HG03558 (cell line): ENCODE data around the gene CD93.

ENCODE experiments used
- ATAC-seq: cut with Tn5 transposase; IDR thresholded peaks from one replicate; pipeline ENCODE4 v1.9.1; 2021; ENCODE audit warnings: moderate number of reproducible peaks; ENCODE audit not compliant: unreplicated experiment; ENCODE audit errors: extremely low read depth

Gene CD93

DNA sequence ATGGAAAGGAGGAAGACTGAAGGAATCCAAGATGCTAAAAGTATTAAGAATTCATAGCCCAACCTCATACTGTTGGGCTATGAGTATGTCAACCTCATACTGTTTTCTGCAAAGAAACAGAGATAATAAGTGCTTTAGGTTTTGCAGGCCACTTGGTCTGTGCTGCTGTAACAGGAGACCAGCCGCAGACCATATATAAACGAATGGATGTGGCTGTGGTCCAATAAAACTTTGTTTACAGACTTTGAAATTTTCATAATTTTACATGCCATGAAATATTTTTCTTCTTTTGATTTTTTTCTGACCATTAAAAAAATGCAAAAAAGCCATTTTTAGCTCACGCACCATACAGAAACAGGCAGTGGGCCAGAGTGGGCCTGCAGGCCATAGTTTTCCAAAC lies 23.0 kb downstream of the CD93 start:
- no peak for ATAC-seq

DNA sequence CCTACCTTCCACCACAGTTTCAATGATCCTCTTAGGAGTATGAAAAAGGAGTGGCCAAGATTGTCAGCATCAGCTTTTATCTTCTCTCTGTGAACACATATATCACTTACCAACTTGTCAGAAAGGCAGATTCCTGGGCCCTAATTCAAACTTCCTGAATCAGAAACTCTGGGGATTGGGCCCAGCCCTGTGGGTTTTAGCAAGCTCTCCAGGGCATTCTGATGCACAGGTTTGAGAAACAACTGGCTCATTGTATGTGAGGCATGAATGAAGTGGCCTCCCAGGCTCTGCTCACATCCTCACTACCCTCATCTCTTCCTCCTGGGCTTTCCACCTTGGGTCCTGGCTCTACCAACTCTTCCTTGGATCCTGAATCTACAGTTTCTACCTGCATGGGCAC lies 23.5 kb downstream of the CD93 start:
- ATAC-seq, result no peak

DNA sequence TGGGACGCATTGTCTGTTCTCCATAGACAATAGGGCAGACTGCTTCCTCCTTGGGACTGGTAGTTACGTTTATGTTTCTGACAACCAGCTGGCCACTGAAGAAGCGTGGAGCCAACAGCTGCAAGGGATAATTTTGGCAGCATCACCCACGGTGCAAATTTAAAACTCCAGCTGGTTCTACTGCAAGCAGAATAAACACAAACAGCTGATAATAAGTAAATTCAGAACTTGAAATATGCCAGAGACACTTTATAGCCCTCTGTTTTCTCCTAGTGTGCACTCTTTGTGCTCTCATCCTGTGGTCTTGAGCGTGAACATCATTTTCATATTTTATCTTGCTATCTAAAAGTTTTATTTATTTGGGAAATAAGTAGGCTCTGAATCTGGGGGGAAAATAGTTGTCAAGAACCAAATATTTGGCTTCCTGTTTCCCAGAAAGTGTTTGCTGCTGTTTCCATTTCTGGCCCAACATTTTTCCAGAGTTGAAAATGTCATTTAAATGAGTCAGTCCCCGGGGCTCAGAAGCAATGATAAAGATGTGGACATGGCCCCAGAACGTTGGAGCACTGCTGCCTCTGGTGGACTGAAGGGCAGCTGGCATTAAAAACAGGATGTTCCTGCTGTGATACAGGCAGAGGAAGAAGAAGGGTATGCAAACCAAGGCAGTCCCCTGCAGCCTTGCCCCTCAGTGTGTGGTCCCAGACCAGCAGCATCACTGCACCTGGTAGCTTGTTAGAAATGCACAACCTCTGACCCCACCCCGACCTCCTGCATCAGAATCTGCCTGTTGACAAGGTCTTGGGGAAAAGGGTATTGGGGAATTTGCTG lies 24.2 kb downstream of the CD93 start:
- no peak for ATAC-seq

- no peak for ATAC-seq
These were observed 24.9 kb downstream of the CD93 start for GRCh38 chr20:23061262-23061661.

DNA sequence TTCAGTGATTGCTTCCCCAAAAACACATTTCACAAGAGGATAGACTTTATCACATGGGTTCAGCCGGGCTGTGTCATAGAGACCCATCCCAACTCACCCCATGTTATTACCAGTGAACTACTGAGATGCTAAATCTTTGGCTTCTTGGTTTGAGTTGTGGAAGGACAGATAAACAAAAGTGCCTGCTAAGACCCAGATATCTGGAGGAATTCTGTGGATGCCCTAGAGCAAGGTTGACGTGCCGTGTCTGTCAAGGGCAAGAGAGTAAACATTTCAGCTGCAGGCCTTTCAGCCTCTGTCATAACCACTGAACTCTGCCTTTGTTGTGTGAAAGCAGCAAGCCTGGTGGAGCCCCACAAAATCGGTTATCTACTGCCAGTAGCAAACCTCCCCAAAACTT lies 25.5 kb downstream of the CD93 start:
- no peak for ATAC-seq

DNA sequence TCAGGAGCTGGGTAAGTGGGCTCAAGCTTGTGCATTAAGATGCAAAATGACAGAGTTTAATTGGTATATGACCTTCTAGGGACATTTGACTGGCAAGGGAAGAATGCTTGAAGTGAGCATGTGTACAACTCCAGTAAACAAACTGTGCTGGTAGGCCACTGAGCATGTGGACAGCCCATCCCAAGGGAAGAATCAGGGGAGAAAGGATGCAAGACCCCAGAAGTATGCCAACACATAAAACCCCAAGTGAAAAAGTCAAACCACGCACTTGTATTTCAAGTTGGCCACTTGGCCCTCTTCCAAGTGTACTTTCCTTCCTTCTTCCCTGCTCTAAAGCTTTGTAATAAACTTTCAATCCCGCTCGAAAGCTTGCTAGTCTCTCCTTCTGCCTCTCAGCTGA lies 26.3 kb downstream of the CD93 start:
- ATAC-seq, result no peak

GRCh38 chr20:23059001-23059400 lies 27.1 kb downstream of the CD93 start:
- ATAC-seq, result no peak

GRCh38 chr20:23058240-23058639 lies 27.9 kb downstream of the CD93 start:
- no peak for ATAC-seq

DNA sequence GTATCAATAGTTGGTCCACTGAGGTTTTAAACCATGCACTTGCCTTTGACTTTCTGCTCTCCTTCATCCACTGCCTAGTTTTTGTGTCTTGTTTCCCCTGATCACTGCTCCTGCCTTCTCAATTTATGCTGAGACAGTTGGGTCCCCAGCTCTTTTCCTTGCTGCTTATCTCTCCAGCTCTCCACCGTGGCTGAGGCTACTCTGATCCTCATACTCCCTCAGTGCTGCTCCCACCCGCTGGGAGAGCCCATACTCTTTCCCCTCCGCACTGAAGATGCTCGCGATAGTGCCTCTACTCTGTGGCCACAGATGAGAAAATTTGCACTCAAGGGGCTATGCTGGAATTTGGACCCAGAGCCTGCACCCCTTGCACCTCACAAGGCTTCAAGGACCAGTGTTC lies 33.2 kb downstream of the CD93 start:
- ATAC-seq, result no peak

GRCh38 chr20:23050847-23051627 lies 35.1 kb downstream of the CD93 start:
- no peak for ATAC-seq

DNA sequence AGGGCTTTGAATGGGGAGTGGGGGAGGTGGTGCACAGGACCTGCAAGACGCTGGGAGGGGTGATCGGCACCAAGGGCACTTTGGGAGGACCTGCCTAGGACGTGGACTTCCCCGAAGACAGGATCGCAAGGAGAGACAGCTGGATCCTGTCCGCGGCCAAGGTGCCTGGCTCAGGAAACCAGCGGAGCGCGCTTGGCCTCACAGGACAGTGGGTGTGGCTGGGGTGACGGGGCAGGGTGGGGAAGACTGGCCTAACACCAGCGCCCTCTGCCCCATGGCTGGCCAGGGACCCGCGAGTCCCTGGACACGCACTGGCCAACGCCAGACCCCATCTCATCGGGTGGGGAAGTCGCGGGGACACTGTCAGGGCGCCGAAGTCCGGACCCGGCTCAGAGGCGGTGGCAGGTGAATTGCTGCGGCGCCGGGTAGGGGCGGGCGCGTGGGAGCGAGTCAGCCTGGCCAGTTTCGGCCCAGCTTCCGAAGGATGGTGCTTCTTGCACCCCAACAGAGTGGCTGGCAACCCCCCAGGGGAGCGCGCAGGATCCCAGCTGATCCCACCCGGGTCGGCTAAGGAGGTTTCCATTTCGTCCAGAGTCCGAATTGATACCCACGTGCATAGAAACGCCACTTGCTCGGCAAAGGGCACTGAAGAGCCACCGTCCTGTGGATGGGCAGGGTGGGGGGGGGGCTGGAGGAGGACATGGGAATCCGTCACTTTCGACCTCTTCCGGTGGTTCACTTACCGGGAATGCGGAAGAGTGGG lies 35.9 kb downstream of the CD93 start:
- no peak for ATAC-seq

DNA sequence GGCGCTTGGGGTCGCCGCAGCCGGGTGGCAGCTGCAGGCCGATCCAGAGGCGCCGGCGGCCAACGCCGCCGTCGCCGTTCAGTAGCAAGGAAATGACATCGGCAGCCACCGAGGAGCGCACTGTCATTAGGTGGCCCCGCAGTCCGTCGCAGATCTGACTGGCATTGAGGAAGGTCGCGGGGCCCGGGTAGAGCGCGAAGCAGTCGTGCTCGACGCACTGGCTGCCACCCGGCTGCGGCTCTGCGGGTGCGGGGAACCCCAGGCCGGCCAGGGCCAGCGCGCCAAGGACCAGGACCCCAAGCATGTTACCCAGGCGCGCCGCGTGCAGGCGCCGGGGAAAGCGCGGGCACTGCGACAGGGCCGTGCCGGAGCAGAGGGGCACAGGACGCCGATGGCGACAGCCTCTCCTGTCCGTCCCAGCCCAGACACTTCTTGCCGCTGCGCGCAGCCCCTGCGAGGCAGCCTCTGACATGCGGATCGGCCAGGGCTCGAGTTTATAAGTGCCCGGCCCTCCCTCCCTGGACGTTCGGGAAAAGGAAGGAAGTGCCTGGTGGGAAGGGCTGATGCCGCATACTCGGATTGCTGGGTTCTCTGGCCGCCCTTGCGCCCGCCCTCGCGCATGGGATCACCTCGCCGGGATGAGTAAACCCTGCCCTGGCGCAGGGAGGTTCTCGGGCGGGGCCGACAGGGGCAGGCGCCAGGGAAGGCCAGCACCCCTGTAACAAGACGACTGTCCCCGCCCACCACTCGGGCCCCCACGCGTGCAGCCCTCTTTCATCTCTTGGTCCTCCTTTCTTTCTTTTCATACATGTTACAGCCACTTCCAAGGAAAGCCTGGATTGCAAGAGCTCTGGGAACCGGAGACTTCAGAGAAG lies 36.7 kb downstream of the CD93 start, which contains the start of gene THBD:
THBD (minus strand) TSS at position 472 of the 875 bp plus-strand sequence; CDS start at position 304, 168 bp downstream.
- ATAC-seq, result no peak

GRCh38 chr20:23048283-23049200 lies 37.6 kb downstream of the CD93 start:
- ATAC-seq, result no peak

GRCh38 chr20:23047738-23048214 lies 38.3 kb downstream of the CD93 start:
- no peak for ATAC-seq

DNA sequence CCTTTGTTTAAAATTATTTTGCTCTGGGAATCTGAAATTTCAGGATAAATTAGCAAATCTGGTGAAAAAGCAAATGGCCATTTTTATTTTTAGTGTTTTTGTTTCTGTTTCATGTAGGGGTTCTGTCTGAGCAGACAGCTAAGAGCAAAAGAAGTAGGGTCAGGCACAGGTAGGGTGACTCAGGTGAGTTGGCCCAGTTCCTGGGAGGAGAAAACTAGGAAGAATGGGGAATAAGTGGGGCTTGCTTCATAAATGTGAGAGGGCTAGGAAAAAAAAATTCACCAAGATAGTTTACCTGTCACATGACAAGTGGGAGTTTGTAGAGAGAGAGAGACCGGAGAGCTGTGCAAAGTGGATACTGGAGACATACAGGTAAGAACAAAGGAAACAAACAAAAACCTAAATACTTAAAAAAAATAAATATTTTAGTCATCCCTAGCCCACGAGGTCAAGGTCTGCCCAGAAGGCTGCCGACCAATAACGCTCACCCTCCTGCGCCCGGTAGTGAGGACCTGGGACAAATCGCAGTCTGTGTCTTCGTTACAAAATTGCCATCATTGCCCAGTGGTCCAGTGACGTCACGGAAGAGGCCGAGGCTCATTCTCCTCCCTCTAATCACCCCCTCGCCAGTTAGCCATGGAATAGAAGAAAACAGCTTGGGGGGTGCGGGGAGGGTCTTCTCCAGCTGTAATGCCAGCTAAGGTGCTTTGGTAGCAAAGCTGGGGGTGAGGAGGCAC lies 39.0 kb downstream of the CD93 start:
- no peak for ATAC-seq

DNA sequence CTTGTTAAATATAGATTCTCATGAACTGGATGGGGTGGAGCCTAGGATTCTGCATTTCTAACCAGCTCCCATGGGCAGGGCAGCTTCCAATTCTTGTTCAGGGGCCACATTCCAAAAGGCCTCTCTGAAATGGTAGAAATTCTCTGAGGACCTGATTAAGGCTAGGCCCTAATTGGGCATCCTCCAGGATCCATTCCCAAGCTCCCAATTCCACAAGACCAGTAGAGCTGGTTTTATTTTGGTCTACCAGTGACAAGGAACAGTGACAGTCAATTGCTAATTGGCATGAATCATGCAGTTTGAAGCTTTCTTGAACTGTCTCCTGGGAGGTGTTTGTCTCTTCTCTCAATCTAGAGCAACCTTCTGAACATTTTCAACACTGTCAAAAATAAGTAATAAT lies 39.7 kb downstream of the CD93 start:
- no peak for ATAC-seq

DNA sequence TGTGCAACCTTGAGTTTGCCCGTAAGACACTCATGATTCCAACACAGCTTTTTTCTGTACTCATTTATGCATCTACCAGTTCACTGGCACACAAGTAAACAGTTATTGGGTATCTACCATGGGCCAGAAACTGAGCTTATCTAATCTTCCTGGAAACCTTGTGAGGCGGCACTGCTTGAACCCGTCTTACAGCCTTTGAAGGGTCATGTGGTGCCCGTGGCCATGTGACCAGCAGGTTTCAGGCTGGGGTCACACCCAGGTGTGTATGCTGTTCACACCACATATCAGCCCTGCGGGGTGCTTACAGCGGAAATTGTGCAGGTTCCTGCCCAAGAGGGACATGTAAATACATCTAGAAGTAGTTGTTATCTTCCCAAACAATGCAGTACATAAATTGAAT lies 42.7 kb downstream of the CD93 start:
- no peak for ATAC-seq

DNA sequence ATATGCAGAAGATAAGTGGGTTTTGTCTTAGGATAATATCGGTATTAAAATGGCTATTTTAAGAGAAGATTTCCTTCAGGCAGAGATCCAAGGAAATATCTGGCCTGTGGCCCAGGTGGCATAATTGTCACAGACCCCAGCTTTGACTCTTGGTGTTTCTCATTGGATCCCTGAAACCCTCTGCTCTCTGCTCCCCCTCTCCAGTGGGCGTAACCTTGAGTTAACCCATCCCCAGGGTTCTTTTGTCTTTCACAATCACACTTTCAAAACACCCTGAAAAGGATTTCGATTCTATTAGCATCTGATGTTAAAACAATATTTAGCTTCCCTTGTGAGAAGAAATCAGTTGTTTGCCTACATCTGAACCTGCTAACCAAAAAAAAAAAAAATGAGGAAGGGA lies 43.9 kb downstream of the CD93 start:
- ATAC-seq, result no peak
